ENCODE results near the gene PDE6B.

- no peak for TF ChIP-seq SIN3A (IDR thresholded peaks at IDR 0.05; ENCODE audit: borderline replicate concordance, insufficient read depth, low read length)
- no peak for TF ChIP-seq POLR2AphosphoS5 (IDR thresholded peaks at IDR 0.05; ENCODE audit: low read depth, low read length)
Observed at GRCh38 chr4:667545-667925, 42.2 kb downstream of the PDE6B start.
